Measurements from ENCODE around the gene CTNNA1.
"Not testable (repeated sequence)": the region's sequence is repeated elsewhere in the genome, so short reads cannot be mapped to it uniquely, and the experiment has no call there.

CTNNA1 gene

DNA sequence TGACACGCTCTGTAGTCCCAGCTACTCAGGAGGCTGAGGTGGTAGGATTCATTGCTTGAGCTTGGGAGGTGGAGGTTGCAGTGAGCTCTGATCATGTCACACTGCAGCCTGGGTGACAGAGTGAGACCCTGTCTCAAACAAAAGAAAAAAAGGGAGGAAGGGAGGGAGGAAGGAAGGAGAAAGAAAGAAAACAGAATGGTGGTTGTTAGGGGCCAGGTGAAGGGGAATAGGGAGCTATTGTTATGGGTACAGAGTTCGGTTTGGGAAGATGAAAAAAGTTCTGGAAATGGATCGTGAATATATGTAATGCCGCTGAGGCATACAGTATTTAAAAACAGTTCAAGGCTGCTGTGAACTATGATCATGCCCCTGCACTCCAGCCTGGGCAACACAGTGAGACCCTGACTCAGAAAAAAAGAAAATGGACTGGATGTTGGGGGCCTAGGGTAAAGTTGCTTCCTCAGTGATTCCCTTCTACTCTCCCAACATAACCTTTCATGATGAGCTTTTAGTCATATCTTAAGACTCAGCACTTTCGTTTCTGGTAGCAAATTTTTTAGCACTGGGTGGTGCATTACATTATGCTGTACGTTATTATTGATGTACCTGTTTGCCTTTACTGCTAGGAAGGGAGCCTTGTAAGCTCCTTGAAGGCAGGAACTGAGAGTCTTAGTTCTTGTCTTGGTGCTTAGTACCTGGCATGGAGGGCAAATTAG is 4.0 kb downstream of the CTNNA1 start:
- DNase-seq (ENCODE audit: low read depth) = no peak

DNA sequence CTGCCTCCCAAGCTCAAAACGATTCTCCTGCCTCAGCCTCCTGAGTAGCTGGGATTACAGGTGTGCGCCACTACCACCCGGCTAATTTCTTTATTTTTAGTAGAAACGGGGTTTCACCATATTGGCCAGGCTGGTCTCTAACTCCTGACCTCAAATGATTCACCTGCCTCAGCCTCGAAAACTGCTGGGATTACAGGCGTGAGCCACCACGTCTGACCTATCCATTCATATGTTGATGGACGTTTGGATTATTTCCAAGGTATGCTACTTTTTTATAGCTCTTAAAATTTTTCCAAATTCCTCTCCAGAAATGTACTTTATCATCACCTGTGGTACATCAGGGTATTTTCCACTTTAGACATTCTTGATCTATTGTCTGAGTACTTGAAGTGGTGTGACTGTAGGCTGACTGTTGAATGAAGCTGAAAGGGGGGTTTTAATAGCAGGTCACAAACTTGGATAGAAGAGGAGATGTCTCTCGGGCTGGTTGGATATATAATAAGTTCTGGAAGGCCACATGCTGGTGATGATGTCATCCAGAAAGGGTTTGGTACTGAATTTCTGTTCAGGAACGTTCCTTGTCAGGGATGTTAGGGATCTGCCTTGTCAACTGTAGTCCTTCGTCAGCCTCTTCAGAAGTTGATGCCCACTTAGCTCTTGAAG is 7.4 kb downstream of the CTNNA1 start:
- no peak for DNase-seq (ENCODE audit: low read depth)

DNA sequence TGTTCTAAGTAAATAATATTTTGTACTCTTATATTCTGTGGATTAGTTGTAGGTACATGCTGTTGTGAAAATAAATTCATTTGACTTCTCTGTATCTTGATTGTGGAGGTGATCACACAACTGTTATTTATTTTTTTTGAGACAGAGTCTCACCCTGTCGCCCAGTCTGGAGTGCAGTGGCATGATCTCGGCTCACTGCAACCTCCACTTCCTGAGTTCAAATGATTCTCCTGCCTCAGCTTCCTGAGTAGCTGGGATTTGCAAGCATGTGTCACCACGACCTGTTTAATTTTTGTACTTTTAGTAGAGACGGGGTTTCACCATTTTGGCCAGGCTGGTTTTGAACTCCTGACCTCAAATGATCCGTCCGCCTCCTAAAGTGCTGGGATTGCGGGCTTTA is 7.9 kb downstream of the CTNNA1 start:
- not testable (repeated sequence) for DNase-seq (ENCODE audit: low read depth)

DNA sequence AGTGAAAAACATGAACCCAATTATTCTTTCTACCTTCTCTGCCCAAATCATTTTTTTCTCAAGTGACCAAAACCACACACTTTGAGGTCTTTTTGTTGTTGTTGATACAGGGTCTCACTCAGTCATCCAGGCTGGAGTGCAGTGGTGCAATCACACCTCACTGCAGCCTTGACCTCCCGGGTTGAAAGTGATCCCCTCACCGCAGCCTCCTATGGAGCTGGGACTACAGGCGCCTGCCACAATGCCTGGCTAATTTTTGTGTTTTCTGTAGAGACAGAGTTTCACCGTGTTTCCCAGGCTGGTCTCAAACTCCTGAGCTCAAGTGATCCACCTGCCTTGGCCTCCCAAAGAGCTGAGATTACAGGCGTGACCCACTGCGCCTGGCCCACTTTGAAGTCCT is 8.4 kb downstream of the CTNNA1 start:
- DNase-seq (ENCODE audit: low read depth) = not testable (repeated sequence)

DNA sequence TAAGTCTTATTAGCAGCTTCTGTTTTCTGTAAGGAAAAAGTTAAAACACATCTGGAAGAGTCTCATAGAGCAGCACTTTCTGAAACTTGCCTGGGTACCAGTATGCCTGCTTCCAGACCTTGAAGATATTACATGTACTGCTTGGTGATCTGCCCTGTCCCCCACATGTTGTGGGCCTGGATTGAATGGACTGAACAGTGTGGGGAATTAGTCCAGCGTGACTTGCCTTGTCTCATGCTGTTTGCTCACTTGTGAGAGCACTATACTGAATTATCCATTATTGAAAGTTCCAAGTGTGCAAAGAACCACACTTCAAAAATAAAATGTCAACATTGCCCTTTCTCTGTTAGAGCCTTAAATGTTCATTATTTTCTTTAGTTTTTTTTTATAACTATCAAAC is 8.9 kb downstream of the CTNNA1 start:
- no peak for DNase-seq (ENCODE audit: low read depth)

DNA sequence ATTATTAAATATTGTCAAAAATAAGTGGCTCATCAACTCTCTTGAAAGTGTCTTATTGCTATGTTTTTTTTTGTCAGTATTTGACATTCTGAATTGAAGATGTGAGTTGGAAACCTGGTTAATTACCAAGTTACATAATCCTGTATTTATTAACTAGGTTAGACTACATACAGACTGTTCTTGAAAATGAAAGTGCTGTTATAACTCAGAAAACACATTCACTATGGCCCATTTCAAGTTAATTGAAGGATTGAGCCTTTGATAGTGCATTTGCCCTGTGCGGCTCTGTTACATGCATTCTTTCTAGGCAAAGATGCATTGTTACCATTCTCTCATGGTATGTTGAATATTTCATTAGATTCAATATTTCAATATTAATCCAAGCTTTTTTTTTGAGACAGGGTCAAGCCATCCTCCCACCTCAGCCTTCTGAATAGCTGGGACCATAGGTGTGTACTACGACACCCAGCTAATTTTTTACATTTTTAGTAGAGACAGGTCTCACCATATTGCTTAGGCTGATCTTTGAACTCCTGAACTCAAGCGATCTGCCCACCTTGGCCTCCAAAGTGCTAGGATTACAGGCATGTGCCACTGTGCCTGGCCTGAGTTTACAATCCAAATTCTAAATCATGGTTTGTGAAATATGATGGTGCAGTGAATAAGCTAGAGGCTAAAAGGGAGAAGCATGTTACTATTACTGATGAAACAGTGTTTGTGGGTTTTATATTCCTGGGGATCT is 10.0 kb downstream of the CTNNA1 start:
- no peak for DNase-seq (ENCODE audit: low read depth)

DNA sequence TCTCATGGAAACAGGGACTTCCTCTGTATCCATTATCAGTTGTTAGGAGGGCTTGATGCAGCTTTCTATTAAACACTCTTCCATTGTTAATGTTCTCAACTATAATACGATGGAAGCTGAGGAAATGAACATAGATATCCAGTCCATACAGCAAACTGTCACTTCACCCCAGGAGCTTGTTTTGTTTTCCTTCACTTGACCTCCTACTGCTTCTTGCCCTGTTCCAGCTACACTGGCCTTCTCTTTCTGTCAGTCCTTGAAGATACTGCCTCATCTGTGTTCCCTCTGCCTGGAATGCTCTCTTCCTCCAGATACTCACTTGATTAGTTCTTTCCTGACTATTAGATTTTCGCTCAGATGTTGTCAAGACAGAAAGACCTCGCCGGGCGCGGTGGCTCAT is 17.1 kb downstream of the CTNNA1 start:
- no peak for DNase-seq (ENCODE audit: low read depth)

DNA sequence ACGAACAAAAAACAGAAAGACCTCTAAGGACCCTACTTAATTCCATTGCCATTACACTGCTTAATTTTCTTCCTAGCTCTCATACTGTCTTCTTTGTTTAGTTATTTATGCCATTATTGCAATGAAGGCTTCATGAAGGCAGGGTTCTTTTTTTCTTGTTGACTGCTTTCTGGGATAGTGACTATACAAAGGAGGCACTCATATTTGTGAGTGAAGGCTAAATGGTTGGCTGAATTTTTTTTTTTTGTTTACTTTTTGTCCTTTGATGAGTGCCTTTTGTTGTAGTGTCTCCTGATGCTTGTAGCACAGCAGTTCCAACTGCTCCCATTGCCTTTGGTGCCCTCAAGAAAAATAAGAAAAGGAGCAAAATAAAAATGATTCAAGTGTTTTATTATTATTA is 17.8 kb downstream of the CTNNA1 start:
- no peak for DNase-seq (ENCODE audit: low read depth)

DNA sequence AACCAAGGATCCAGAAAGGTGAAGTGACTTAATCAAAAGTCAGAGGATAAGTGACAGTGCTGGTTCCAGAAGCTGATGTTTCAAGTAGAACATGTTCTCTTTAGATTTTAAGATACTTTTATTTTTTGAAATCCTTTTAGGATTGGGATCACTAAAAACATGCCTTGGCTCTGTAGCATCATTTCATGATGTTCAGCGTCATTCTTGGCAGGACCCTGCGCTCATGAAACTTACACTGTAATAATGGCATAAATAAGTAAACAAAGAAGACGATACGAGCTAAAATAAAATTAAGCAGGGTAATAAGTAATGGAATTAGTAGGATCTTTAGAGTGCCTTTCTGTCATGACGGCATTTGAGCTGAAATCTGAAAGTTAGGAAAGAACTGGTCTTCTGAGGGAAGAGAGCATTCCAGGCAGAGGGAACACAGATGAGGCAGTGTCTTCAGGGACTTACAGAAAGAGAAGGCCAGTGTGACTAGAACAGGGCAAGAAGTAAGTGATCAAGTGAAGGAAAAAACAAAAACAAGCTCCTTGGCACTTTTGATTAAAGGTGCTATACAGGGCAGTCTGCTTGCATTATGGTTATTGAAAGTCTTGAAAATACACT is 19.9 kb downstream of the CTNNA1 start:
- no peak for DNase-seq (ENCODE audit: low read depth)

DNA sequence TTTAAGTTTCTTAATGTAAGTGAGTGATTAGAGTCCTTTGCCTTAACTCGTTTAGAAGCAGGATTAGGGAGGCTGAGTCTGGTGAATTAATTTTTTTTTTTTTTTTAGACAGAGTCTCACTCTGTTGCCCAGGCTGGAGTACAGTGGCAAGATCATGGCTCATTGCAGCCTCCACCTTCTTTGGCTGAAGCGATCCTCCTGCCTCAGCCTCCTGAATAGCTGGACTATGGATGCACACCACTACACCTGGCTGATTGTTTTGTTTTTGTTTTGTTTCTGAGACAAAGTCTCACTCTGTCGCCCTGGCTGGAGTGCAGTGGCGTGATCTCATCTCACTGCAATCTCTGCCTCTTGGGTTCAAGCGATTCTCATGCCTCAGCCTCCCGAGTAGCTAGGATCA is 20.4 kb downstream of the CTNNA1 start:
- DNase-seq (ENCODE audit: low read depth) = not testable (repeated sequence)

DNA sequence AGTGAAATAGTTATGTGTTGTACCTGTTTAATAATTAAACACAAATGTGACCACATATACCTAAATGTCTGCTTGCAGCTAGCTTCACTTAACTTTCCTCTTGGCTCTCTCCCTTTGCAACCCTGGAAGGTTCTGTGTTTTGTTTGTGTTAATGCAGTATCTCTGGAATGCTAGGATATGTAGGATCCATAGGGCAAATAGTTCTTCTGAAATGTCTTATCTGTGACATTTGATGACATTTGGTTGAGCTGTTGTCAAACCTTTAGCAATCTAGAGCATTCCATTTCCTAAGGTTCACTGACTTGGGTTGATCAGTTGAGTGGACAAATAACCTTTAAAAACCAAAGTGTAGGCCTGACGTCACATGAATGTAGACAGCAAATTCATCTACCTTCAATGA is 21.8 kb downstream of the CTNNA1 start:
- DNase-seq (ENCODE audit: low read depth) = no peak

DNA sequence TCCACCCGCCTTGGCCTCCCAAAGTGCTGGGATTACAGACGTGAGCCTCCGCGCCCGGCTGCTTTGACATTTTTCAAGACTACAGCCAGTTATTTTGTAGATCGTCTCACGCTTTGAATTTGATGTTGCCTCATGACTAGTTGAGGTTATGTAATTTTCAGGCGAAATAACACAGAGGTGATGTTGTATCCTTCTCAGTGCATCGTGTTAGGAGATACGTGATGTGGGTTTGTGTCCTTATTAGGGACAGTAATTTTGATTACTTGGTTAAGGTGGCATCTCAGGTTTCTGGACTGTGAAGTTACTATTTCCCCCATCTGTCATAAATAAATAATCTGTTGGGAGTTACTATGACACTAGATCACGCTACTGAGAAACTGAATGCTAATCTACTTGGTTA is 25.0 kb downstream of the CTNNA1 start:
- DNase-seq (ENCODE audit: low read depth) = no peak

DNA sequence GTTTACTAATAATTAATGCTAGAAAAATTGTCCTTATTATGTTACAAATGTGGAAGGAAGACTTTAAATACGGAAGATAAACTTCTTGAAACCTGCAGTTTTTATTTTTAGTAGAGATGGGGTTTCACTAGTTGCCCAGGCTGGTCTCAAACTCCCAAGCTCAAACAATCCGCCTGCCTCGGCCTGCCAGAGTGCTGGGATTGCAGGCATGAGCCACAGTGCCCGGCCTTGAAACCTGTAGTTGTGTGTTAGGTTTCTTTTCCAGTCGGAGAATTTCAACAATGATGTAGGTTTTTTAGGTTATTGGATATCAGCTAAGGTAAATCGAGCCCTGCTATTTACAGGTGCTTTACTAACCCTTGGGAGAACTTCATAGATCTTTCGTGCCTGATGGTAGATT is 30.8 kb downstream of the CTNNA1 start:
- DNase-seq (ENCODE audit: low read depth) = no peak

DNA sequence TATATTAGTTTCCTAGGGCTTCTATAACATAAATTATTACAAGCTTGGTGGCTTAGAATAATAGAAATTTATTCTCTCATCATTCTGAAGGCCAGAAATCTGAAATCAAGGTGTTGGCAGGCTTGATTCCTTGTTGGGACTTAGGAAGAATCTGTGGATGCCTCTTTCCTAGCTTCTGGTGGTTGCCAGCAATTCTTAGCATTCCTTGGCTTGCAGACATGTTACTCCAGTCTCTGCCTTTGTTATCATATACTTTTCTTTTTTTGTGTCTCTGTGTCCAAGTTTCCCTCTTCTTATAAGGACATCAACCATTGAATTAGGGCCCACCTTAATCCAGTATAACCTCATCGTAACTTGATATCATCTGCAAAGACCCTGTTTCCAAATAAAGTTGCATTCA is 31.4 kb downstream of the CTNNA1 start:
- no peak for DNase-seq (ENCODE audit: low read depth)

DNA sequence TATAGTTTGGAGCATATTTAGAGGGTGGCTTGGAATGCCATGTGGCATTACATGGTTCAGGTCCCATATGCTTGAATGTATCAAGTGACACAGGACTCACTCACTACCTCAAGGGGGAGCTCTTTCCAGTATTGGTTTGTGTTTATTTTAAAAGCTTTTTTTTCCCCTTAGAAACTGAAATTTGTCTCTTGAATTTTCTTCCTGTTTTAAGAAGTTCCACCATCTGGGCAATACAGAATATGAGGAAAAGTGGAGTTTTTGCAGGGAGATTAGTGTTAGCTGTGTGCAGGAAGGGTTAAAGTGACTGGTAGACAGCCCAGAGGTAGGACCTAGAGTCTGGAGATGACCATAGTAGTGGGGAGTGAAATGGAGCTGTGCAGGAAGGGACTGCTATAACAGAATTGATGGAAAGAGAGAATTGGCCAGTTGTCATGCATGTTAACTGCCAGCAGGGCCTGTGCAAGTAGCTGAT is 36.6 kb downstream of the CTNNA1 start:
- no peak for DNase-seq (ENCODE audit: low read depth)

DNA sequence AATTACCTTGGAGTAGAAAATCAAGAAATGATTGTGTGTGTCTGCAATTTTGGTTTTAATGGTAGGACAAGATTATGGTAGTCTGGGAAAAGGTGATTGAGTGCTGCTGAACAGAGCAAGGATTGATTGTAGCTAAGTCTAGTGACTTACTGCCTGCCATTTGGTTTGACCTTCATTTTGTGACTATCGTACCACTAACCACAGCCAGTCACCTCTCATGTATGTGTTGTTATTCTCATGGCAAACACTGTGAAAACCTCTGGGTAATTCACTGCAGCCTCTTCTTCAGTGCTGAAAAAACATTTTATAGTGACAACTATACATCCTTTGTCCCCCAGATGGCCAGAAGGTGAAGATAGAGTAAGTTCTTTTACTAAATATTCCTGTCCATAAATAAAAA is 37.5 kb downstream of the CTNNA1 start:
- no peak for DNase-seq (ENCODE audit: low read depth)

DNA sequence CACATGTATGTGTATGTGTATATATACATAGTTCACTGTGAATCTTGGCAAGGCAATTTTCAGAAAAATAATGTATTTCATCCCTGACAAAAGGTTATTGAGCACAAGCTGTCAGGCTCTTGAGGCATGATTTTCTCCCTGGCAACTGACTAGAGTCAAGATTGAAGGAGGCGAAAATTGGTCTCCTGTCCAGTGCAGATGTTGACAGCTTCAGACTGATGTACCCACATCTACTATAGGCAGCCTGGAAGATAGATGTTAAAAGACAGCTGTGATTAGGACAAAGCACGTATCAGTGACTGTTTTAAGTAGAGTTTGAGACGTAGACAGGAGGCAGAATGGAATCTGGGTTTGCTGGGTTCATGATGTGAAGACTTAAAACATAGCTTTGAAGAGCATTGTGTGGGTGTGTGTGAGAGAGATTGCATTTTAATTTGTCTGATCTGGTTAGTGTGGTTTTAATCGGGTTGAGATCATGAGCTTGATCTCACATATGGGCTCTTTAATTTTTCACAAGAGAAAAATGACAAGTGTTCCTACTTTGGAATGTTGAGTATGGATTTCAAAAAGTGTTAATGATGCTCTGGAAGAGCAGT is 39.1 kb downstream of the CTNNA1 start:
- DNase-seq (ENCODE audit: low read depth) = no peak

DNA sequence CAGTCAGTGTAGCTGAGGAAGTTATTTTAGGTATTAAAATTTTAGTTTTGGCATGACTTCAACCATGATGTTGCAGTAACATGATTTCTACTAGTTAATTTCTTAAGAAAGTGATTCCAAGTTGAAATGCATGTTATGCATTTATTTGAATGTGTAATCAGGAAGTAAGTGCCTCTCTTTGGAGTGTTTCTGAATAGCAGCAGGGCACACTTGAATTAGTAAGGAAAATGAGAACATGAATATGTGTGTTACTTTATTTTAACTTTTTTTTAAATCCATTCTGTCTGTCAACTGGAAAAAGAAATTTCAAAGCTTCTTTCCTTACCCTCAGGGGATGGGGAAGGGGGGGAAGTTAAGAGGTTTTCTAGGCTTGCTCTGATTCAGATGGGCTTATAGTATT is 40.4 kb downstream of the CTNNA1 start:
- no peak for DNase-seq (ENCODE audit: low read depth)

DNA sequence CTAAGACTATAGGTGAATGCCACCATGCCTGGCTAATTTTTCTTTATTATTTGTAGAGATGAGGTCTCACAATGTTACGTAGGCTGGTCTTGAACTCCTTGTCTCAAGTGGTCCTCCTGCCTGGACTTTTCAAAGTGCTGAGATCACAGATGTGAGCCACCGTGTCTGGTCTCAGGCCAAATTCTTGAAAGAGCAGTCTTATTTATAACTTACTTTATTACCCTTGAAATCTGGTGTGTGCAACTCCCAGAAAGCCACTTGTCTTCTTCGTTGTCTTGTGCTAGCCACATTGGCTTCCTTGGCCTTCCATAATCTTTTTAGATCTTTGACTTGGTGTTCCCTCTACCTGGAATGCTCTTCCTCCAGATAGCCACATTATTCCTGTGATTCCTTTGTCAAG is 50.1 kb downstream of the CTNNA1 start:
- no peak for DNase-seq (ENCODE audit: low read depth)

DNA sequence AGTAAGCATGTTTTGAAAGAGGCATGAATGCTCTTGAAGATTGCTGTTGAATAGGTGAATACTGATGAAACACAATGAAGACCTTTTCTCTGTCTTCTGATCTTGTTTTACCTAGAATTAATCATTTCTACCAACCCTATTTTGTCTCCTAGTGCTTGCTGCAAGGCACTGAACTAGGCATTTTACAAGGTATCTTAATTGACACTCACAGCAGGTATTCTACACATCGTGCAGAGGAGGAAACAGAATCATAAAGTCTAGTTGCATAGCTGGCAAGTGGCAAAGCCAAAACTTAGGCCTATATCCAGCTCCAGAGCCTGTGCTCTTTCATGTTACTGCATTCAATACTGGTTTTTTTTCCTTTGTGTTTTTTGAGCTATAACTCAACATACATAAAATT is 50.7 kb downstream of the CTNNA1 start:
- DNase-seq (ENCODE audit: low read depth) = no peak

DNA sequence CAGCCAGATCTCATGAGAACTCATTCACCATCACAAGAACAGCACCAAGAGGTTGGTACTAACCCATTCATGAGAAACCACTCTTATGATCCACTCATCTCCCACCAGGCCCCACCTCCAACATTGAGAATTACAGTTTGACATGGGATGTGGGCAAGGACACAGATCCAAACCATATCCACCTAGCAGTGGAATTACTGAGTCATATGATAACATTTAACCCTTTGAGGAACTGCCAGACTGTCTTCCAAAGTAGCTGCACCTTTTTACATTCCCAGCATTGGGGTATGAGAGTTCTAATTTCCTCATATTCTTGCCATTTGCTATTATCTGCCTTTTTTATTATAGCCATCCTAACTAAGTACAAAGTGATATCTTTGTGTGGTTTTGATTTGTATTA is 51.9 kb downstream of the CTNNA1 start:
- no peak for DNase-seq (ENCODE audit: low read depth)

DNA sequence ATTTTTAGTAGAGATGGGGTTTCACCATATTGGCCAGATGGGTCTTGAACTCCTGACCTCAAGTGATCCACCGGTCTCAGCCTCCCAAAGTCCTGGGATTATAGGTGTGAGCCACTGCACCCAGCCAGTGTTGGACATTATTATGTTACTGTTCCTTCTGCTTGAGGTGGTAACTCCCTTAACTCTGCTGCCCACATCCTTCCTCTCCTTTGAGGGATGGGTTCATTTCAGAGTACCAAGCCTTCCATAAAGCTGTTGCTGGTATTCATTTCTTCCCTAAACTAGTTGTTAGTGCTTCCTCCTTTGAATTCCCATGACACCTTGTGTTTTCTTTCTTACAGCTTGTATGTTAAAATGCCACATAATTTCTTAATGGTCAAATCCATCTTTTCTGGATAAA is 54.0 kb downstream of the CTNNA1 start:
- DNase-seq (ENCODE audit: low read depth) = no peak
